ENCODE data around the gene TMSB10.

DNA sequence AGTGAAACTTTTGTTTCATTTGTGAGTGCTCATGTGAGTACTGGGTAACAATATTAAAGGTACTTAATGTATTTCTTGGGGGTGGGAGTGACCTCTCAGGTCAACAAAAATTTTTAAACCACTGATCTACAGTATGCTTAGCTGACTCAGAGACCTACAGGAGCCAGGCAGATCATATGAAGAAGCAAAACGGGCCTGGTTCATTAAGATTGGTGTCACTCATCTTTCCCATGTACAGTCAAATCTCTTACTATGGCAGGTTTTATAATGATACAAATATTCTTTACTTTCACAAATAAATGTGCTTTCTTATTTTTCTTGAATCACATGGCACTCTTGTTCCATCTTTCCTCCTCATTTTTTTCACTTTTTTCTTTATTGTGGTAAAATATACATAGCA lies 7.7 kb upstream of the TMSB10 start:
- no peak for TF ChIP-seq EP300 (IDR thresholded peaks at IDR 0.05; ENCODE audit: borderline replicate concordance)
- TF ChIP-seq RAD21 (IDR thresholded peaks at IDR 0.05; ENCODE audit: low read depth): no peak
- TF ChIP-seq CEBPB (IDR thresholded peaks at IDR 0.05): no peak
- no peak for TF ChIP-seq TCF12 (IDR thresholded peaks at IDR 0.05; ENCODE audit: low read depth)

Measured in Ishikawa (cell line).